Epithelial cell of prostate (primary cell): ENCODE results near the gene RHBDL3.

ENCODE experiments used
- DNase-seq: peaks from one replicate; pipeline ENCODE4 v3.0.0-alpha.2; 2011; ENCODE audit warnings: low read depth, low spot score
- H3K27ac ChIP-seq: fragments of 450-650 bp; 2 replicates; pipeline ENCODE4 v1.5.1; 2017; ENCODE audit warnings: mild to moderate bottlenecking

Gene RHBDL3

GRCh38 chr17:32266051-32266388 is 388 bp downstream of the RHBDL3 start:
- DNase-seq: no peak
- H3K27ac ChIP-seq: no peak overlapping the region

GRCh38 chr17:32266389-32267301 is 1.0 kb downstream of the RHBDL3 start:
- H3K27ac ChIP-seq: no peak overlapping the region
- no peak for DNase-seq

- no peak for DNase-seq
Observed at GRCh38 chr17:32267690-32268205, 2.1 kb downstream of the RHBDL3 start.

GRCh38 chr17:32268734-32269288 is 3.2 kb downstream of the RHBDL3 start:
- H3K27ac ChIP-seq: no peak overlapping the region
- no peak for DNase-seq

More at GRCh38 chr17:32267690-32268205, 2.1 kb downstream of the RHBDL3 start:
- no peak overlapping the region for H3K27ac ChIP-seq

GRCh38 chr17:32269377-32269776 is 3.7 kb downstream of the RHBDL3 start:
- H3K27ac ChIP-seq: no peak overlapping the region
- no peak for DNase-seq

- no peak for DNase-seq
- no peak overlapping the region for H3K27ac ChIP-seq
Observed at GRCh38 chr17:32271844-32272243, 6.2 kb downstream of the RHBDL3 start.

GRCh38 chr17:32274101-32274500 is 8.5 kb downstream of the RHBDL3 start:
- DNase-seq: no peak
- H3K27ac ChIP-seq: no peak overlapping the region

- no peak overlapping the region for H3K27ac ChIP-seq
- DNase-seq: no peak
Observed at GRCh38 chr17:32274643-32275042, 9.0 kb downstream of the RHBDL3 start.

- no peak overlapping the region for H3K27ac ChIP-seq
- peak; percentile 12 for DNase-seq
Observed at GRCh38 chr17:32275060-32276042, 9.7 kb downstream of the RHBDL3 start.

GRCh38 chr17:32276171-32276601 is 10.6 kb downstream of the RHBDL3 start:
- DNase-seq: no peak
- no peak overlapping the region for H3K27ac ChIP-seq

- no peak overlapping the region for H3K27ac ChIP-seq
- DNase-seq: no peak
Observed at GRCh38 chr17:32277284-32277683, 11.7 kb downstream of the RHBDL3 start.

- DNase-seq: no peak
- no peak overlapping the region for H3K27ac ChIP-seq
Observed at GRCh38 chr17:32278815-32279214, 13.2 kb downstream of the RHBDL3 start.

- no peak overlapping the region for H3K27ac ChIP-seq
- no peak for DNase-seq
Observed at GRCh38 chr17:32279891-32280716, 14.5 kb downstream of the RHBDL3 start.

- H3K27ac ChIP-seq: no peak overlapping the region
- no peak for DNase-seq
Observed at GRCh38 chr17:32281011-32281451, 15.4 kb downstream of the RHBDL3 start.

GRCh38 chr17:32283745-32284201 is 18.1 kb downstream of the RHBDL3 start:
- DNase-seq: no peak
- H3K27ac ChIP-seq: no peak overlapping the region

- DNase-seq: no peak
- H3K27ac ChIP-seq: no peak overlapping the region
Observed at GRCh38 chr17:32285306-32285705, 19.7 kb downstream of the RHBDL3 start.

- no peak overlapping the region for H3K27ac ChIP-seq
Observed at GRCh38 chr17:32285746-32286517, 20.3 kb downstream of the RHBDL3 start.

GRCh38 chr17:32286518-32286900 is 20.9 kb downstream of the RHBDL3 start:
- no peak overlapping the region for H3K27ac ChIP-seq
- DNase-seq: no peak

More at GRCh38 chr17:32285746-32286517, 20.3 kb downstream of the RHBDL3 start:
- DNase-seq: no peak
